HCT116 (cell line): Measurements from ENCODE around the gene ASB1. TPM values are rescaled to one million over a fixed set of nuclear protein-coding genes. Genes with fewer than 3 reads are reported as not detected.

Experiments used
- ATAC-seq: fragments of 200-7000 bp; cut with Tn5 transposase; 2 replicates; pipeline ENCODE4 v1.9.1; 2020; ENCODE audit warnings: mild to moderate bottlenecking, moderate library complexity
- BruUV-seq: library from RNA; stranded (reverse); fragments of 400-500 nt; replicated peaks from 2 replicates; lab custom pipeline; 2021; lab: Mats Ljungman, UMichigan
- CTCF ChIA-PET: fragments of 300-600 bp; sonication (Branson Sonifier 250); formaldehyde crosslinking; loops from one replicate; lab custom pipeline; 2021; ENCODE audit warnings: antibody characterized with exemption; lab: Charles Lee
- POLR2A ChIA-PET: fragments of 300-600, 350-600 bp; sonication (Branson Sonifier 250); formaldehyde crosslinking; loops from one replicate; lab custom pipeline; 2021; ENCODE audit warnings: antibody characterized with exemption; lab: Charles Lee
- RAD21 ChIA-PET, 2 experiments: fragments of 300-600 bp; sonication (Branson Sonifier 250); formaldehyde crosslinking; loops; one replicate each; lab custom pipeline; 2023; ENCODE audit warnings: low total read pairs in 2 of 2; ENCODE audit not compliant: uncharacterized antibody in 2 of 2, unreplicated experiment in 2 of 2, low non-redundant PET in 1 of 2; lab: Charles Lee
- DNase-seq: peaks from one replicate; pipeline ENCODE4 v3.0.0-alpha.2; 2010; ENCODE audit warnings: low read depth, low spot score
- H2AFZ ChIP-seq: fragments of 200-600 bp; shearing (Covaris generic), sonication (generic); 2 replicates; pipeline ENCODE4 v1.6.1; 2017; ENCODE audit warnings: low read depth, mixed run types, mixed read lengths, antibody characterized with exemption, low read length; ENCODE audit not compliant: poor library complexity, severe bottlenecking
- H3K27ac ChIP-seq: 2 replicates; pipeline ENCODE4 v1.5.1; 2012; ENCODE audit warnings: low read depth, low read length
- H3K27me3 ChIP-seq: fragments of 200-600 bp; sonication (generic); 2 replicates; pipeline ENCODE4 v1.6.1; 2016; ENCODE audit warnings: mixed run types, low read length, mixed read lengths; ENCODE audit not compliant: insufficient read depth
- H3K36me3 ChIP-seq, 2 experiments: fragments of 200-500 bp in 1 of 2; fragments of 200-600 bp in 1 of 2; sonication (Bioruptor generic) in 1 of 2; sonication (generic) in 1 of 2; 2 replicates each; pipeline versions ENCODE4 v1.5.1 to v1.6.1; 2014 to 2016; ENCODE audit warnings: low read length in 2 of 2, inconsistent platforms in 1 of 2, mixed read lengths in 1 of 2, mixed run types in 1 of 2; ENCODE audit not compliant: insufficient read depth in 2 of 2, control insufficient read depth in 1 of 2
- H3K4me1 ChIP-seq, 2 experiments: fragments of 200-600 bp in 1 of 2; sonication (generic) in 1 of 2; 2 replicates each; pipeline versions ENCODE4 v1.5.1 to v1.6.1; 2012 to 2017; ENCODE audit warnings: low read length in 2 of 2, inconsistent platforms in 1 of 2, mild to moderate bottlenecking in 1 of 2, mixed read lengths in 1 of 2, mixed run types in 1 of 2, moderate library complexity in 1 of 2; ENCODE audit not compliant: insufficient read depth in 2 of 2, control insufficient read depth in 1 of 2
- H3K4me2 ChIP-seq: fragments of 200-600 bp; sonication (generic); 2 replicates; pipeline ENCODE4 v1.6.1; 2017; ENCODE audit warnings: mixed run types, low read length, mixed read lengths
- H3K4me3 ChIP-seq, 2 experiments: fragments of 200-600 bp in 1 of 2; sonication (generic) in 1 of 2; replicated peaks in 1 of 2; 2 replicates each; pipeline ENCODE4 v1.5.1; 2011 to 2016; ENCODE audit warnings: low read length in 2 of 2, control low read depth in 1 of 2, low read depth in 1 of 2, mild to moderate bottlenecking in 1 of 2, mixed read lengths in 1 of 2, mixed run types in 1 of 2
- H3K79me2 ChIP-seq: fragments of 200-600 bp; sonication (generic); 2 replicates; pipeline ENCODE4 v1.6.1; 2017; ENCODE audit warnings: mild to moderate bottlenecking, mixed run types, low read length, moderate library complexity, mixed read lengths; ENCODE audit not compliant: insufficient read depth
- H3K9ac ChIP-seq: fragments of 200-600 bp; sonication (generic); 2 replicates; pipeline ENCODE4 v1.6.1; 2016; ENCODE audit warnings: low read length, mixed read lengths
- H3K9me2 ChIP-seq: fragments of 200-600 bp; sonication (generic), shearing (Covaris generic); 2 replicates; pipeline ENCODE4 v1.6.1; 2017; ENCODE audit warnings: mixed run types, mild to moderate bottlenecking, moderate library complexity; ENCODE audit not compliant: insufficient read depth
- H3K9me3 ChIP-seq, 2 experiments: fragments of 200-500 bp in 1 of 2; fragments of 200-600 bp in 1 of 2; sonication (Bioruptor generic) in 1 of 2; sonication (generic) in 1 of 2; 2 replicates each; pipeline ENCODE4 v1.6.1; 2014 to 2017; ENCODE audit warnings: low read length in 2 of 2, mixed read lengths in 2 of 2, inconsistent platforms in 1 of 2, low read depth in 1 of 2, mild to moderate bottlenecking in 1 of 2, mixed run types in 1 of 2, moderate library complexity in 1 of 2; ENCODE audit not compliant: control insufficient read depth in 1 of 2, insufficient read depth in 1 of 2
- H4K20me1 ChIP-seq: fragments of 200-600 bp; sonication (generic), shearing (Covaris generic); 2 replicates; pipeline ENCODE4 v1.6.1; 2017; ENCODE audit warnings: mixed run types, mild to moderate bottlenecking, moderate library complexity; ENCODE audit not compliant: insufficient read depth
- CBX3 ChIP-seq: IDR thresholded peaks from 2 replicates; pipeline ENCODE4 v1.6.1; 2012; ENCODE audit warnings: low read depth
- EGR1 ChIP-seq: IDR thresholded peaks from 2 replicates; pipeline ENCODE4 v1.6.1; 2012; ENCODE audit warnings: low read depth
- ELF1 ChIP-seq: IDR thresholded peaks from 2 replicates; pipeline ENCODE4 v1.6.1; 2012; ENCODE audit warnings: low read depth, borderline replicate concordance
- EZH2phosphoT487 ChIP-seq: fragments of 200-600 bp; IDR thresholded peaks from 2 replicates; pipeline ENCODE4 v1.6.1; 2018; ENCODE audit warnings: antibody characterized with exemption, borderline replicate concordance
- FOSL1 ChIP-seq: IDR thresholded peaks from 2 replicates; pipeline ENCODE4 v1.6.1; 2012; ENCODE audit warnings: low read depth
- POLR2A ChIP-seq: IDR thresholded peaks from 2 replicates; pipeline ENCODE4 v1.7.0; 2011; ENCODE audit warnings: borderline replicate concordance; ENCODE audit not compliant: insufficient read depth, insufficient read length; ENCODE audit errors: extremely low read depth
- POLR2AphosphoS5 ChIP-seq: IDR thresholded peaks from 2 replicates; pipeline ENCODE4 v1.6.1; 2011; ENCODE audit warnings: mild to moderate bottlenecking, low read depth, low read length, moderate library complexity
- RAD21 ChIP-seq: IDR thresholded peaks from 2 replicates; pipeline ENCODE4 v1.6.1; 2012; ENCODE audit warnings: low read depth, mild to moderate bottlenecking
- SIN3A ChIP-seq: IDR thresholded peaks from 2 replicates; pipeline ENCODE4 v1.6.1; 2012; ENCODE audit warnings: low read depth
- SP1 ChIP-seq: IDR thresholded peaks from 2 replicates; pipeline ENCODE4 v1.6.1; 2012; ENCODE audit warnings: low read depth
- SRF ChIP-seq: IDR thresholded peaks from 2 replicates; pipeline ENCODE4 v1.6.1; 2012; ENCODE audit warnings: low read depth
- TCF7L2 ChIP-seq: IDR thresholded peaks from 2 replicates; pipeline ENCODE4 v1.7.0; 2011; ENCODE audit warnings: borderline replicate concordance, inconsistent platforms; ENCODE audit not compliant: insufficient read depth, insufficient read length; ENCODE audit errors: extremely low read depth
- ZNF274 ChIP-seq: fragments of 200-500 bp; sonication (Bioruptor generic); IDR thresholded peaks from 2 replicates; pipeline ENCODE4 v1.6.1; 2014; ENCODE audit warnings: mild to moderate bottlenecking, low read depth, low read length, inconsistent platforms
- intact Hi-C: fragments of 100-400 bp; cut with micrococcal nuclease; formaldehyde crosslinking; loops from 2 replicates; pipeline ENCODE4 v1.10.0; 2022
- total RNA-seq: library from RNA; stranded (reverse); gene quantifications from one replicate; pipeline ENCODE4 v1.2.1, GENCODE V29; 2021; ENCODE audit not compliant: unreplicated experiment
- TF ChIP-seq, protein P1 (sequence below): IDR thresholded peaks from 2 replicates; pipeline ENCODE4 v1.6.1; 2012; ENCODE audit warnings: low read depth
- TF ChIP-seq, protein P2 (sequence below): IDR thresholded peaks from 2 replicates; pipeline ENCODE4 v1.6.1; 2011; ENCODE audit warnings: mild to moderate bottlenecking, low read length, moderate library complexity; ENCODE audit not compliant: insufficient replicate concordance; ENCODE audit errors: extremely low read depth
- TF ChIP-seq, protein P3 (sequence below): IDR thresholded peaks from 2 replicates; pipeline ENCODE4 v1.6.1; 2012

ASB1 gene
- total RNA-seq, 1 experiment from 2014 or later = 43.1 TPM

GRCh38 chr2:238420442-238420841, 6.3 kb upstream of the ASB1 start:
- no peaks in the 10 kb centered on the region for H4K20me1 ChIP-seq
- H3K36me3 ChIP-seq = no peaks in the 10 kb centered on the region
- H3K27ac ChIP-seq = no peak overlapping the region
- no peaks in the 10 kb centered on the region for H3K79me2 ChIP-seq
- RAD21 ChIA-PET = no interaction called here
- H3K9ac ChIP-seq = no peak overlapping the region
- BruUV-seq = no TSS peak
- H2AFZ ChIP-seq = no peak overlapping the region
- H3K4me1 ChIP-seq = peaks cover 1 to 3% of the 10 kb centered on the region in 2 experiments; a peak in 3 of 4 replicates
- H3K27me3 ChIP-seq = no peaks in the 10 kb centered on the region
- peaks cover 4% of the 10 kb centered on the region in 2 experiments; a peak in 1 of 4 replicates for H3K9me3 ChIP-seq
- H3K4me3 ChIP-seq = no peak overlapping the region
- no peak overlapping the region for H3K4me2 ChIP-seq
- POLR2A ChIA-PET = no interaction called here
- intact Hi-C loops = no loop called here
- no peak for TF ChIP-seq TCF7L2
- TF ChIP-seq CBX3 = no peak
- no peak for TF ChIP-seq SP1
- no peak for TF ChIP-seq FOSL1
- no peak for TF ChIP-seq ELF1
- TF ChIP-seq RAD21 = no peak
- TF ChIP-seq EZH2phosphoT487 = no peak
- TF ChIP-seq, protein P1, sequence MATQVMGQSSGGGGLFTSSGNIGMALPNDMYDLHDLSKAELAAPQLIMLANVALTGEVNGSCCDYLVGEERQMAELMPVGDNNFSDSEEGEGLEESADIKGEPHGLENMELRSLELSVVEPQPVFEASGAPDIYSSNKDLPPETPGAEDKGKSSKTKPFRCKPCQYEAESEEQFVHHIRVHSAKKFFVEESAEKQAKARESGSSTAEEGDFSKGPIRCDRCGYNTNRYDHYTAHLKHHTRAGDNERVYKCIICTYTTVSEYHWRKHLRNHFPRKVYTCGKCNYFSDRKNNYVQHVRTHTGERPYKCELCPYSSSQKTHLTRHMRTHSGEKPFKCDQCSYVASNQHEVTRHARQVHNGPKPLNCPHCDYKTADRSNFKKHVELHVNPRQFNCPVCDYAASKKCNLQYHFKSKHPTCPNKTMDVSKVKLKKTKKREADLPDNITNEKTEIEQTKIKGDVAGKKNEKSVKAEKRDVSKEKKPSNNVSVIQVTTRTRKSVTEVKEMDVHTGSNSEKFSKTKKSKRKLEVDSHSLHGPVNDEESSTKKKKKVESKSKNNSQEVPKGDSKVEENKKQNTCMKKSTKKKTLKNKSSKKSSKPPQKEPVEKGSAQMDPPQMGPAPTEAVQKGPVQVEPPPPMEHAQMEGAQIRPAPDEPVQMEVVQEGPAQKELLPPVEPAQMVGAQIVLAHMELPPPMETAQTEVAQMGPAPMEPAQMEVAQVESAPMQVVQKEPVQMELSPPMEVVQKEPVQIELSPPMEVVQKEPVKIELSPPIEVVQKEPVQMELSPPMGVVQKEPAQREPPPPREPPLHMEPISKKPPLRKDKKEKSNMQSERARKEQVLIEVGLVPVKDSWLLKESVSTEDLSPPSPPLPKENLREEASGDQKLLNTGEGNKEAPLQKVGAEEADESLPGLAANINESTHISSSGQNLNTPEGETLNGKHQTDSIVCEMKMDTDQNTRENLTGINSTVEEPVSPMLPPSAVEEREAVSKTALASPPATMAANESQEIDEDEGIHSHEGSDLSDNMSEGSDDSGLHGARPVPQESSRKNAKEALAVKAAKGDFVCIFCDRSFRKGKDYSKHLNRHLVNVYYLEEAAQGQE = no peak
- TF ChIP-seq SIN3A = no peak
- no peak for TF ChIP-seq POLR2A
- no peak for TF ChIP-seq ZNF274
- TF ChIP-seq SRF = no peak
- TF ChIP-seq, protein P2, sequence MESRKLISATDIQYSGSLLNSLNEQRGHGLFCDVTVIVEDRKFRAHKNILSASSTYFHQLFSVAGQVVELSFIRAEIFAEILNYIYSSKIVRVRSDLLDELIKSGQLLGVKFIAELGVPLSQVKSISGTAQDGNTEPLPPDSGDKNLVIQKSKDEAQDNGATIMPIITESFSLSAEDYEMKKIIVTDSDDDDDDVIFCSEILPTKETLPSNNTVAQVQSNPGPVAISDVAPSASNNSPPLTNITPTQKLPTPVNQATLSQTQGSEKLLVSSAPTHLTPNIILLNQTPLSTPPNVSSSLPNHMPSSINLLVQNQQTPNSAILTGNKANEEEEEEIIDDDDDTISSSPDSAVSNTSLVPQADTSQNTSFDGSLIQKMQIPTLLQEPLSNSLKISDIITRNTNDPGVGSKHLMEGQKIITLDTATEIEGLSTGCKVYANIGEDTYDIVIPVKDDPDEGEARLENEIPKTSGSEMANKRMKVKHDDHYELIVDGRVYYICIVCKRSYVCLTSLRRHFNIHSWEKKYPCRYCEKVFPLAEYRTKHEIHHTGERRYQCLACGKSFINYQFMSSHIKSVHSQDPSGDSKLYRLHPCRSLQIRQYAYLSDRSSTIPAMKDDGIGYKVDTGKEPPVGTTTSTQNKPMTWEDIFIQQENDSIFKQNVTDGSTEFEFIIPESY = no peak
- TF ChIP-seq POLR2AphosphoS5 = no peak
- TF ChIP-seq, protein P3, sequence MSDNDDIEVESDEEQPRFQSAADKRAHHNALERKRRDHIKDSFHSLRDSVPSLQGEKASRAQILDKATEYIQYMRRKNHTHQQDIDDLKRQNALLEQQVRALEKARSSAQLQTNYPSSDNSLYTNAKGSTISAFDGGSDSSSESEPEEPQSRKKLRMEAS = no peak
- TF ChIP-seq EGR1 = no peak
- TF ChIP-seq, all 23 proteins: peak for 0
- H3K9me2 ChIP-seq = no peaks in the 10 kb centered on the region
- ATAC-seq = no peak
- CTCF ChIA-PET = no interaction called here
- DNase-seq = no peak
